Measurements from ENCODE around the gene DPP4.

DPP4 gene

DNA sequence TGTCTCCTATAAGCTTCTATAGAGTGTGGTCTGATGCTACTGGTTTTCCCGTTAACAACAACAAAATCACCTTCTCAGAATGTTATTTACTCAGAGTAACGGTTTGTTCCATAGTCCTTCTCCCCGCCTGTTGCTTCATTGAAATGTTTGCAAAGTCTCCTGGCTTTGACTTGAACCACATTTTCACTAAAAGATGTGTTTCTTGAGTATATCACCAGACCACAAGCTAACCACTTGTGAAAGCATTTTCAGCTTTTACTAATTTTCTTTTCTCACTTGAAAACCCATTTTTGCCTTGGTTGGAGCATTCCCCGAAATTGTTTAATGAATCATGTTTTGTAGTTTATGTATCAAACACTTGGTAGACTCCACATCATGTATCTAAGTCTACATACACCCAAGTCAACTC, 121.2 kb downstream of the DPP4 start:
- no peak for DNase-seq

- no peak for DNase-seq
Observed at GRCh38 chr2:161947836-161948235, 126.2 kb downstream of the DPP4 start.

DNA sequence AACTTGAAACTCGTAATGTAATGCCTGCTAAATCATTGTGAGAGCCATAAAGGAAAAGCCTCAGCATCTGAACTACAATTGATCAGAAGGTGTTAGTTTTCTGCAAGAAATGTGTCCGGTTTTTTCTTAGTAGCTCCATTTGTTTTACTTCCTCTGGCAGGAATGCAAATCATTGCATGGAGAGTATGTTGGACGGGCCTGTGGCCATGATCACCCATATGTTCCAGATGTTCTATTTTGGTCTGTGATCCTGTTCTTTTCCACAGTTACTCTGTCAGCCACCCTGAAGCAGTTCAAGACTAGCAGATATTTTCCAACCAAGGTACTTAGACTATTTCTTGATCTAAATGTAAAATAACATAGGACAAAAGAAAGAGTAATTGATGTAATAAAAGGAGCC, 126.6 kb downstream of the DPP4 start:
- no peak for DNase-seq

DNA sequence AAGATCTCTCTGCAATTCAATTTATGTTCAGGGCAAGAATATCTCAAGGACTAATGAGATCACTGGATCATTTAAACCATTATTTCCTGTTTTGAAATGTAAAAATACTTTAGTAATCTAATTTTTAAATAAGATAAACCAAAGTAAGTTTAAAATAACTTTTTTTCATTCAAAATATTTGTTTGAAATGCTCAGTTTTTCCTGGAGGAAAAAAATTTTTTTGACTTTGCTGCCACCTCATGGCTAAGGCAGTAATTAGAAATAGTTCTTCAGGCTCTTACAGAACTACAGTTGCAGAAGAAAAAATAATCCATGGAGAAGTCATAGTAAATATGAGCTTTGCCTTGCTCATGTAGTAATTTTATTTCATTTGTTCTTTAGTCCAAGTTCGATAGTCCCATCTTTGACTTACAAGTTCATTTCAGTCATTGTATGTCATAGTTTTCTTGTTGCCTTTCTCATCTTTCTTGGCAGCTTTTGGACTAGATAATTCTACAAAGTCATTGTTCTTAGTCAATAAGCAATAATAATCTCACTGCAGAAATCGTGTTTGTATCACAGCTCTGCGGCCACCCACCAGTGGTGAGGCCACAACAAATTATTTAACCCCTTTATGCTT, 127.4 kb downstream of the DPP4 start:
- DNase-seq = peak in 2 of 3 experiments; percentile 3 to 23

GRCh38 chr2:161943011-161943410, 131.0 kb downstream of the DPP4 start:
- DNase-seq = no peak
